ENCODE measurements around the gene TSPYL1. TPM values are rescaled to one million over a fixed set of nuclear protein-coding genes. Genes with fewer than 3 reads are reported as not detected.

Gene TSPYL1
- total RNA-seq, 4 donors from 2014 or later, result 16.1 to 59.8 (median 47.9) TPM

- Histone ChIP-seq H3K27me3 (no peaks in the 10 kb centered on the region), H3K4me1 (peaks cover 0 to 5% (median 0%) of the 10 kb centered on the region in 4 donors), H3K9me3 (no peaks in the 10 kb centered on the region), H3K27ac (no peak overlapping the region), H3K4me3 (no peak overlapping the region), H3K36me3 (no peaks in the 10 kb centered on the region)
- TF ChIP-seq EP300 (IDR thresholded peaks at IDR 0.05; ENCODE audit: low read depth) (no peak), POLR2A (IDR thresholded peaks at IDR 0.05) (no peak), POLR2AphosphoS5 (IDR thresholded peaks at IDR 0.05) (no peak), CTCF (IDR thresholded peaks at IDR 0.05) (no peak)
- intact Hi-C loops (cut with DNase I; ENCODE audit: low total_unique reads), result no loop called here
- DNase-seq, result no peak
- in situ Hi-C loops (cut with MboI; ENCODE audit: low pct_ligation_motif_present in 1 of 4, low pct_unique_long_range_greater_than_20kb in 1 of 4, low sequenced_read_pairs in 3 of 4), result no loop called here
- WGBS, 2 donors (ENCODE audit: low coverage in 1 of 2), result 50% methylated on average over 2 of the region's 2 CpGs; no CpG with 5 or more reads in 1 of the 2 donors
Measured at GRCh38 chr6:116309657-116310056, 29.9 kb upstream of the TSPYL1 start.

DNA sequence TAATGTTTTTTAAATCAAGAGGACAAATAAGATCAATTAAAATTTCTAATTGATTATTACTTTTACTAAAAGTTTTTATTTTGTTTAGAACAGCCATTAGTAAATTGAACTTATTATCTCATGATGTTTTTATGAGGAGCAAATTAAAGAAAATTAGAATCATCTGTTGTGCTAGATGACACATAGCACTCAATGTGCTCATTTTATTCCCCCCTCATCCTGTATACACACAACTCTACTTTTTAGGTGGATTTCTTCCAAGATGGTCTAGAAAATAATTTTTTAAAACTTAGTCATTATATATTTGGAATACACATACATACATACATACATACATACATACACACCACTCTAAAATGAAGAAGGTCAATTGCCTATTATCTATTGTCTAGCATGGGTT is 29.3 kb upstream of the TSPYL1 start:
- no peak overlapping the region for H3K27ac ChIP-seq
- no peak for TF ChIP-seq EP300 (IDR thresholded peaks at IDR 0.05; ENCODE audit: low read depth)
- H3K9me3 ChIP-seq, result no peaks in the 10 kb centered on the region
- H3K27me3 ChIP-seq, result no peaks in the 10 kb centered on the region
- H3K36me3 ChIP-seq, result no peaks in the 10 kb centered on the region
- intact Hi-C loops (cut with DNase I; ENCODE audit: low total_unique reads) (no loop called here), in situ Hi-C loops (cut with MboI; ENCODE audit: low pct_ligation_motif_present in 1 of 4, low pct_unique_long_range_greater_than_20kb in 1 of 4, low sequenced_read_pairs in 3 of 4) (no loop called here)
- DNase-seq, result no peak
- H3K4me1 ChIP-seq, result peaks cover 0 to 5% (median 0%) of the 10 kb centered on the region in 4 donors
- H3K4me3 ChIP-seq, result no peak overlapping the region

GRCh38 chr6:116307633-116308032 is 27.9 kb upstream of the TSPYL1 start:
- no peaks in the 10 kb centered on the region for H3K36me3 ChIP-seq
- intact Hi-C loops (cut with DNase I; ENCODE audit: low total_unique reads), result no loop called here
- H3K27ac ChIP-seq, result no peak overlapping the region
- in situ Hi-C loops (cut with MboI; ENCODE audit: low pct_ligation_motif_present in 1 of 4, low pct_unique_long_range_greater_than_20kb in 1 of 4, low sequenced_read_pairs in 3 of 4), result no loop called here
- no peak for TF ChIP-seq POLR2A (IDR thresholded peaks at IDR 0.05)
- no peak for TF ChIP-seq POLR2AphosphoS5 (IDR thresholded peaks at IDR 0.05)
- no peak for TF ChIP-seq CTCF (IDR thresholded peaks at IDR 0.05)
- TF ChIP-seq EP300 (IDR thresholded peaks at IDR 0.05; ENCODE audit: low read depth), result no peak
- H3K4me1 ChIP-seq, result no peaks in the 10 kb centered on the region
- no peaks in the 10 kb centered on the region for H3K9me3 ChIP-seq
- H3K27me3 ChIP-seq, result no peaks in the 10 kb centered on the region
- no peak for DNase-seq
- no peak overlapping the region for H3K4me3 ChIP-seq
- 86 to 98% methylated on average over 1 of the region's 1 CpG for WGBS, 2 donors (ENCODE audit: low coverage in 1 of 2)

GRCh38 chr6:116307001-116307400 is 27.3 kb upstream of the TSPYL1 start:
- no peak for DNase-seq
- TF ChIP-seq CTCF (IDR thresholded peaks at IDR 0.05) (no peak), POLR2AphosphoS5 (IDR thresholded peaks at IDR 0.05) (no peak), EP300 (IDR thresholded peaks at IDR 0.05; ENCODE audit: low read depth) (no peak), POLR2A (IDR thresholded peaks at IDR 0.05) (no peak)
- H3K36me3 ChIP-seq, result no peaks in the 10 kb centered on the region
- intact Hi-C loops (cut with DNase I; ENCODE audit: low total_unique reads), result no loop called here
- no peak overlapping the region for H3K4me3 ChIP-seq
- in situ Hi-C loops (cut with MboI; ENCODE audit: low pct_ligation_motif_present in 1 of 4, low pct_unique_long_range_greater_than_20kb in 1 of 4, low sequenced_read_pairs in 3 of 4), result no loop called here
- H3K9me3 ChIP-seq, result no peaks in the 10 kb centered on the region
- H3K27me3 ChIP-seq, result no peaks in the 10 kb centered on the region
- H3K4me1 ChIP-seq, result no peaks in the 10 kb centered on the region
- H3K27ac ChIP-seq, result no peak overlapping the region
- 100% methylated on average over 1 of the region's 1 CpG; no CpG with 5 or more reads in 1 of the 2 donors for WGBS, 2 donors (ENCODE audit: low coverage in 1 of 2)

GRCh38 chr6:116304538-116305097 is 24.9 kb upstream of the TSPYL1 start:
- TF ChIP-seq CTCF (IDR thresholded peaks at IDR 0.05) (no peak), POLR2AphosphoS5 (IDR thresholded peaks at IDR 0.05) (no peak), EP300 (IDR thresholded peaks at IDR 0.05; ENCODE audit: low read depth) (no peak), POLR2A (IDR thresholded peaks at IDR 0.05) (no peak)
- no peak overlapping the region for H3K4me3 ChIP-seq
- in situ Hi-C loops (cut with MboI; ENCODE audit: low pct_ligation_motif_present in 1 of 4, low pct_unique_long_range_greater_than_20kb in 1 of 4, low sequenced_read_pairs in 3 of 4) (no loop called here), intact Hi-C loops (cut with DNase I; ENCODE audit: low total_unique reads) (no loop called here)
- no peaks in the 10 kb centered on the region for H3K4me1 ChIP-seq
- no peaks in the 10 kb centered on the region for H3K27me3 ChIP-seq
- no peaks in the 10 kb centered on the region for H3K9me3 ChIP-seq
- H3K36me3 ChIP-seq, result no peaks in the 10 kb centered on the region
- H3K27ac ChIP-seq, result no peak overlapping the region
- DNase-seq, result no peak
